Adrenal gland (tissue), 12 donors: ENCODE results near the gene TRIM37. TPM values are rescaled to one million over a fixed set of nuclear protein-coding genes. Genes with fewer than 3 reads are reported as not detected.

ENCODE experiments used
- DNase-seq, 7 donors: peaks; one replicate each; pipeline ENCODE4 v3.0.0-alpha.2; 2019 to 2020
- H3K27ac ChIP-seq, 5 donors: fragments of 200-600 bp; sonication (generic) in 4 of 5; 1 replicate in 3 of 5; 2 replicates in 2 of 5; pipeline versions ENCODE4 v1.5.1 to v1.8.0; 2016 to 2020; ENCODE audit warnings: mild to moderate bottlenecking in 1 of 5
- H3K27me3 ChIP-seq: fragments of 200-600 bp; 2 replicates; pipeline ENCODE4 v1.8.0; 2021
- H3K36me3 ChIP-seq, 2 donors: fragments of 200-600 bp; replicated peaks in 1 of 2; 1 replicate in 1 of 2; 2 replicates in 1 of 2; pipeline versions ENCODE4 v1.5.1 to v1.8.0; 2018 to 2022
- H3K4me1 ChIP-seq, 2 donors: fragments of 200-600 bp; replicated peaks in 1 of 2; 1 replicate in 1 of 2; 2 replicates in 1 of 2; pipeline versions ENCODE4 v1.5.1 to v1.8.0; 2018 to 2021
- H3K4me3 ChIP-seq, 4 donors: fragments of 200-600 bp; sonication (generic) in 3 of 4; one replicate each; pipeline ENCODE4 v1.5.1; 2016 to 2018
- H3K9me3 ChIP-seq, 3 donors: fragments of 200-600 bp; sonication (generic) in 1 of 3; replicated peaks in 1 of 3; 1 replicate in 2 of 3; 2 replicates in 1 of 3; pipeline versions ENCODE4 v1.5.1 to v1.8.0; 2016 to 2021
- POLR2A ChIP-seq, 2 donors: fragments of 450-650 bp; IDR thresholded peaks; one replicate each; pipeline ENCODE4 v1.6.1; 2017; ENCODE audit warnings: antibody characterized with exemption in 2 of 2, mild to moderate bottlenecking in 2 of 2, moderate library complexity in 1 of 2
- whole genome bisulfite sequencing, 4 donors: extraction: QIAGEN DNeasy Blood & Tissue Kit in 2 of 4; methylation state at CpG; one replicate each; pipeline versions ENCODE4 v1.1.5 to v1.1.7; 2013 to 2017; 5-methylcytosine and 5-hydroxymethylcytosine counted together
- intact Hi-C, 2 donors: fragments of 100-400 bp; cut with DNase I; formaldehyde crosslinking; loops; one replicate each; pipeline versions ENCODE4 v1.14.1 to v1.15.0; 2022 to 2023
- polyA plus RNA-seq, 3 donors: library from polyadenylated mRNA; stranded (reverse); fragments of 200-250 nt in 2 of 3; fragments of 350-450 nt in 1 of 3; fragmentation: Illumina TruSeq in 1 of 3; extraction: RNeasy Lipid Tissue Mini Kit (QIAGEN cat#74804) in 1 of 3; gene quantifications; one replicate each; pipeline ENCODE4 v1.2.3, GENCODE V29; 2013 to 2014
- total RNA-seq, 9 donors: library from RNA; depleted of rRNA in 4 of 9; stranded (reverse); fragments of >200 nt in 4 of 9; fragments of 120-200 nt in 1 of 9; fragmentation: NEBNext Ultra II Directional in 1 of 9; extraction: Animal tissue kit (Norgen Biotek cat#: 25700) in 1 of 9; gene quantifications; one replicate each; pipeline versions ENCODE4 v1.1.0 to v1.2.4, GENCODE V29; 2013 to 2023
- TF ChIP-seq, protein P1 (sequence below), 6 experiments: fragments of 450-650 bp in 4 of 6; fragments of 200-600 bp in 2 of 6; sonication (generic) in 1 of 6; IDR thresholded peaks; 1 replicate in 5 of 6; 2 replicates in 1 of 6; pipeline versions ENCODE4 v1.5.1 to v1.8.0; 2016 to 2021; ENCODE audit warnings: antibody characterized with exemption in 6 of 6, mild to moderate bottlenecking in 2 of 6, moderate library complexity in 1 of 6
- donor health status: healthy with polysubstance abuse.
- donor health status: Bipolar disorder and iron deficiency.
- donor health status: DM: yes; HTN: yes; CAD: no.
- donor health status: DM: no; HTN: no; CAD: no.
- donor health status: DM: no; HTN: no; CAD: no.
- donor health status: DM: yes; HTN: yes; CAD: no.

The TRIM37 gene
- total and polyA plus RNA-seq, 12 donors: 6.0 to 37.2 (median 25.0) TPM

DNA sequence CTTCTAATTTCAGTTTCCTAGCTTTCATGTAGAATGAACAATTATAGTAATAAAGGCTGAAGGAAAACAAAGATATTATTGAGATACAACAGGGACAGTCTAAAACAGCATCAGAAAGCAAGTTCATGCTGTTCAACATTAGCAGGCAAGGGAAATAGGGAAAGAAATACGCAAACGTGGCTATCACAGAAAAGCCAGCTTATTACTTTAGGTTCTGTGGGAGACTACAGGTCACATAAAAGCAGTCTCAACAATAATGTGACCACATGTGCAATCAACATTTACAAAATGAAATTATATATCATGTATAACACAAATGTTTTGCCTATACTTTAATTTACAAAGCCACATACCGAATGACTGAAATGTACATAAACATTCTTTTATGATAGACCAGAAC lies 4.9 kb upstream of the TRIM37 start:
- no peak overlapping the region for H3K4me3 ChIP-seq
- DNase-seq: no peak
- intact Hi-C loops: no loop called here
- no peaks in the 10 kb centered on the region for H3K27me3 ChIP-seq
- peaks cover 7% of the 10 kb centered on the region in 2 donors for H3K4me1 ChIP-seq
- 80 to 90% (median 88%) methylated on average over 3 of the region's 3 CpGs for WGBS, 4 donors
- no peak overlapping the region for H3K27ac ChIP-seq
- no peaks in the 10 kb centered on the region for H3K9me3 ChIP-seq
- no peaks in the 10 kb centered on the region for H3K36me3 ChIP-seq
- TF ChIP-seq, protein P1, sequence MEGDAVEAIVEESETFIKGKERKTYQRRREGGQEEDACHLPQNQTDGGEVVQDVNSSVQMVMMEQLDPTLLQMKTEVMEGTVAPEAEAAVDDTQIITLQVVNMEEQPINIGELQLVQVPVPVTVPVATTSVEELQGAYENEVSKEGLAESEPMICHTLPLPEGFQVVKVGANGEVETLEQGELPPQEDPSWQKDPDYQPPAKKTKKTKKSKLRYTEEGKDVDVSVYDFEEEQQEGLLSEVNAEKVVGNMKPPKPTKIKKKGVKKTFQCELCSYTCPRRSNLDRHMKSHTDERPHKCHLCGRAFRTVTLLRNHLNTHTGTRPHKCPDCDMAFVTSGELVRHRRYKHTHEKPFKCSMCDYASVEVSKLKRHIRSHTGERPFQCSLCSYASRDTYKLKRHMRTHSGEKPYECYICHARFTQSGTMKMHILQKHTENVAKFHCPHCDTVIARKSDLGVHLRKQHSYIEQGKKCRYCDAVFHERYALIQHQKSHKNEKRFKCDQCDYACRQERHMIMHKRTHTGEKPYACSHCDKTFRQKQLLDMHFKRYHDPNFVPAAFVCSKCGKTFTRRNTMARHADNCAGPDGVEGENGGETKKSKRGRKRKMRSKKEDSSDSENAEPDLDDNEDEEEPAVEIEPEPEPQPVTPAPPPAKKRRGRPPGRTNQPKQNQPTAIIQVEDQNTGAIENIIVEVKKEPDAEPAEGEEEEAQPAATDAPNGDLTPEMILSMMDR (IDR thresholded peaks at IDR 0.05): no peak
- TF ChIP-seq POLR2A (IDR thresholded peaks at IDR 0.05): no peak

- H3K4me1 ChIP-seq: peaks cover 7% of the 10 kb centered on the region in 2 donors
Observed at GRCh38 chr17:59110973-59111372, 4.3 kb upstream of the TRIM37 start.

GRCh38 chr17:59108400-59109102 lies 1.9 kb upstream of the TRIM37 start:
- Histone ChIP-seq H3K27me3 (no peaks in the 10 kb centered on the region), H3K36me3 (no peaks in the 10 kb centered on the region), H3K4me1 (peaks cover 16 to 29% of the 10 kb centered on the region in 2 donors), H3K9me3 (no peaks in the 10 kb centered on the region), H3K27ac (no peak overlapping the region), H3K4me3 (no peak overlapping the region)
- intact Hi-C loops: no loop called here
- no peak for DNase-seq
- TF ChIP-seq, protein P1 (IDR thresholded peaks at IDR 0.05): no peak
- no peak for TF ChIP-seq POLR2A (IDR thresholded peaks at IDR 0.05)
- 81 to 93% (median 88%) methylated on average over 7 of the region's 7 CpGs for WGBS, 4 donors

More at GRCh38 chr17:59110973-59111372, 4.3 kb upstream of the TRIM37 start:
- TF ChIP-seq POLR2A (IDR thresholded peaks at IDR 0.05): no peak
- TF ChIP-seq, protein P1 (IDR thresholded peaks at IDR 0.05): no peak
- Histone ChIP-seq H3K27ac (no peak overlapping the region), H3K9me3 (no peaks in the 10 kb centered on the region), H3K36me3 (no peaks in the 10 kb centered on the region), H3K27me3 (no peaks in the 10 kb centered on the region), H3K4me3 (no peak overlapping the region)
- intact Hi-C loops: no loop called here
- no peak for DNase-seq

GRCh38 chr17:59107306-59107670 lies 608 bp upstream of the TRIM37 start:
- Histone ChIP-seq H3K36me3 (no peaks in the 10 kb centered on the region), H3K9me3 (no peaks in the 10 kb centered on the region), H3K27me3 (no peaks in the 10 kb centered on the region), H3K4me1 (peaks cover 16 to 29% of the 10 kb centered on the region in 2 donors), H3K27ac (peak overlapping the region in 4 of 5 donors; percentile 45 to 95 (median 80)), H3K4me3 (peak overlapping the region; percentile 2 to 85 (median 40))
- no peak for DNase-seq
- intact Hi-C loops: no loop called here
- whole genome bisulfite sequencing, 4 donors: 2 to 4% (median 2%) methylated on average over 10 of the region's 10 CpGs
- TF ChIP-seq POLR2A (IDR thresholded peaks at IDR 0.05): no peak
- TF ChIP-seq, protein P1 (IDR thresholded peaks at IDR 0.05): no peak
